ENCODE results near the gene SBF1. TPM values are rescaled to one million over a fixed set of nuclear protein-coding genes. Genes with fewer than 3 reads are reported as not detected.

SBF1 gene, protein sequence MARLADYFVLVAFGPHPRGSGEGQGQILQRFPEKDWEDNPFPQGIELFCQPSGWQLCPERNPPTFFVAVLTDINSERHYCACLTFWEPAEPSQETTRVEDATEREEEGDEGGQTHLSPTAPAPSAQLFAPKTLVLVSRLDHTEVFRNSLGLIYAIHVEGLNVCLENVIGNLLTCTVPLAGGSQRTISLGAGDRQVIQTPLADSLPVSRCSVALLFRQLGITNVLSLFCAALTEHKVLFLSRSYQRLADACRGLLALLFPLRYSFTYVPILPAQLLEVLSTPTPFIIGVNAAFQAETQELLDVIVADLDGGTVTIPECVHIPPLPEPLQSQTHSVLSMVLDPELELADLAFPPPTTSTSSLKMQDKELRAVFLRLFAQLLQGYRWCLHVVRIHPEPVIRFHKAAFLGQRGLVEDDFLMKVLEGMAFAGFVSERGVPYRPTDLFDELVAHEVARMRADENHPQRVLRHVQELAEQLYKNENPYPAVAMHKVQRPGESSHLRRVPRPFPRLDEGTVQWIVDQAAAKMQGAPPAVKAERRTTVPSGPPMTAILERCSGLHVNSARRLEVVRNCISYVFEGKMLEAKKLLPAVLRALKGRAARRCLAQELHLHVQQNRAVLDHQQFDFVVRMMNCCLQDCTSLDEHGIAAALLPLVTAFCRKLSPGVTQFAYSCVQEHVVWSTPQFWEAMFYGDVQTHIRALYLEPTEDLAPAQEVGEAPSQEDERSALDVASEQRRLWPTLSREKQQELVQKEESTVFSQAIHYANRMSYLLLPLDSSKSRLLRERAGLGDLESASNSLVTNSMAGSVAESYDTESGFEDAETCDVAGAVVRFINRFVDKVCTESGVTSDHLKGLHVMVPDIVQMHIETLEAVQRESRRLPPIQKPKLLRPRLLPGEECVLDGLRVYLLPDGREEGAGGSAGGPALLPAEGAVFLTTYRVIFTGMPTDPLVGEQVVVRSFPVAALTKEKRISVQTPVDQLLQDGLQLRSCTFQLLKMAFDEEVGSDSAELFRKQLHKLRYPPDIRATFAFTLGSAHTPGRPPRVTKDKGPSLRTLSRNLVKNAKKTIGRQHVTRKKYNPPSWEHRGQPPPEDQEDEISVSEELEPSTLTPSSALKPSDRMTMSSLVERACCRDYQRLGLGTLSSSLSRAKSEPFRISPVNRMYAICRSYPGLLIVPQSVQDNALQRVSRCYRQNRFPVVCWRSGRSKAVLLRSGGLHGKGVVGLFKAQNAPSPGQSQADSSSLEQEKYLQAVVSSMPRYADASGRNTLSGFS (N-terminal part only)
- 46.0 and 79.3 TPM in 2 replicates for total RNA-seq

DNA sequence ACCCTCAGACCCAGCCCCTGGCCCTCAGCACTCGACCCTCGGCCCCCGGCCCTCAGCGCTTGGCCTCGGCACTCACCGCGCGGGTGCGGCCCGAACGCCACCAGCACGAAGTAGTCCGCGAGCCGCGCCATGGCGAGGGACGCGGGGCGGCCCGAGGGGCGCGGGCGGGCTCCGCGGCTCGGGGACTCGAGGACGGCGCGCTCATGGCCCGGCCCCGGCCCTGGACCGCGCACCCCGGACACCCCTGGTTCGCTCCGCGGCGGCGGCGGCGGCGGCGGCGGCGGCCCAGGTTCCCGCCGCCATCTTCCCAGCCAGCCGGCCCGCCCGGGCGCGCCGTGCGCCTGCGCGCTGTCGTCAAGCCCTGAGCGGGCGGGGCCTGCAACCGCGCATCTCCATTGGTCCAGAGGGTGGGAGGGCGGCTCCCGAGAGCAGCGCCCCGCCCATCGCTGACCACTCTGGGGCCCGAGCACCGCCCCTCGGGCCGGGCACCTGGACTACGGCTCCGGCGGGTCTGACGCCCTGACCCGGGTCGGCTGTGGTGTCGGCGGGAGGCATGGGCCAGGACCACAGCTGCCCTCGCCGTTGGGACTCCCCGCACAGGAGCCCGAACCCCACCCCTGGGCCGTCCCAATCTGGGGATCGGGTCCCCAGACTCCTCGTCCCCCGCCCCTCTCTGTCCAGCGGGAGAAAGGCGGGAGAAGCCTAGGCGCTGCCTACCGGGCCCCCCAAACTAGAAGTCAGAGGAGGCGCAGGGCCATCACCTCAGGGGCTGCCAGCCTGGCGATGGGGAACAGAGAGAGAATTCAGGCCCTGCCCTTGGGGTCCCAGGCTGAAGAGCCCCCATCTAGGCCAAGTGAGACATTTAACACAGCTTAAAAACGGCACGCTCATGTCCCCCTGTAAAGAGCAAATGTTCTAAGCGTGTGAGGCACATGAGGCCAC, at the start of gene SBF1:
Gene SBF1 (minus strand): TSS at position 326 of the 942 bp plus-strand sequence. CDS start 195 bp downstream, at position 131.

DNA sequence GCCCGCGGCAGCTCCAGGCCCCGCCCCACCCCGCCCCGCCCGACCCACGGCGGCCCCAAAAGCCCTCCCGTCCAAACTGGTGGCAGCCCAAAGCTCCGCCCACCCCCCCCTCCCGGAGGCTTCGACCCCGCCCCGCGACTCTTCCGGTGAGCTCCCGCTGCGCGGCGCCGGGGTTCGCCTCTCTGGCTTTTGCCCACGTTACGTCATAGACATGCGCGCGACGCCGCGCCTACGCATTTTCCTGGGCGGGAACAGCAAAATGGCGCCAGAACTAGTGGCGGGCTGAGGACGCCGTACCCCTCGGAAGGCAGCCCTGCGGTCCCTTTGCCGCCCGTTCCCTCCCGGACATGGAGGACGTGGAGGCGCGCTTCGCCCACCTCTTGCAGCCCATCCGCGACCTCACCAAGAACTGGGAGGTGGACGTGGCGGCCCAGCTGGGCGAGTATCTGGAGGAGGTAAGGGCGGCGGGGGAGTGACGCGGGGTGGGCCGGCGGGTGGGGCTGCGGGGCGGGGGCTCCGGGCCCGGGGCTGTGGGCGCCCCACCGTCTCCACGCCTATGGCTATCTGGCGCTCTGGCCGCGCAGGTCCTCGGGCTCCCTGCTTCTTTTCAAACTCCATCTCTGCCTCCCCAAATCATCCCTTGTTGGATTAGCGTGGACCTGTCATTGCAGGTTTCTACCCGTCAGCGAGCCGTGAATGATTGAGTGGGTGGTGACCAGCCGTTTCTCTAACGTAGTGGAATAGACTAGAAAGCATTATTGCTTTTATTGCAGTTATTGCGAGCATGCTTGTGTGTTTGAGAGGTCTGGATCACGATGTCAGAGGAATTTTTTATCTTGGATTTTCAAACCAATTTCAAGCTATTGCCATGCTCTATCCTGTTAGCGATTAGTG, 33.4 kb upstream of the SBF1 start, which contains the start of gene NCAPH2:
Gene NCAPH2 (plus strand): TSS at position 234 of the 894 bp plus-strand sequence. CDS start 114 bp downstream, at position 348.

DNA sequence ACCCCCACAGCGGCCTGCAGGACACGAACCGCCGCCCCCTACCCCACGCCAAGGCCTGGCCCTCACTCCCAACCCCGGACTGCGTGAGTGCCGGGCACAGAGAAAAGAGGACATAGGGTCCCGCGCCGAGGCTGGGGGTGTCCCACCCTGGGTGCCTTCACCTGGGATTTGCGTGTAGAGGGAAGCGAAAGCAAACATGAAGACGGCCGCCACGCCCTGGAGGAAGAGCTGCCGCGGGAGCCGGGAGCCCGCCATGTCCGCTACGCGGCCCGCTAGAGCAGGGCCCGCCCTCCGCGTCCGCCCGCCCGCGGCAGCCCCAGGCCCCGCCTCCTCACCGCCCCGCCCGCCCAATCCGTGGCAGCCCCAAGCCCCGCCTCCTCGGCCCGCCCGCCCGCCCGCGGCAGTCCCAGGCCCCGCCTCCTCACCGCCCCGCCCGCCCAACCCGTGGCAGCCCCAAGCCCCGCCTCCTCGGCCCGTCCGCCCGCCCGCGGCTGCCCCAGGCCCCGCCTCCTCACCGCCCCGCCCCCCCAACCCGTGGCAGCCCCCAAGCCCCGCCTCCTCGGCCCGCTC, 32.7 kb upstream of the SBF1 start, which contains the start of gene LMF2:
Gene LMF2 (minus strand): TSS at position 282 of the 570 bp plus-strand sequence. CDS start 27 bp downstream, at position 255.

DNA sequence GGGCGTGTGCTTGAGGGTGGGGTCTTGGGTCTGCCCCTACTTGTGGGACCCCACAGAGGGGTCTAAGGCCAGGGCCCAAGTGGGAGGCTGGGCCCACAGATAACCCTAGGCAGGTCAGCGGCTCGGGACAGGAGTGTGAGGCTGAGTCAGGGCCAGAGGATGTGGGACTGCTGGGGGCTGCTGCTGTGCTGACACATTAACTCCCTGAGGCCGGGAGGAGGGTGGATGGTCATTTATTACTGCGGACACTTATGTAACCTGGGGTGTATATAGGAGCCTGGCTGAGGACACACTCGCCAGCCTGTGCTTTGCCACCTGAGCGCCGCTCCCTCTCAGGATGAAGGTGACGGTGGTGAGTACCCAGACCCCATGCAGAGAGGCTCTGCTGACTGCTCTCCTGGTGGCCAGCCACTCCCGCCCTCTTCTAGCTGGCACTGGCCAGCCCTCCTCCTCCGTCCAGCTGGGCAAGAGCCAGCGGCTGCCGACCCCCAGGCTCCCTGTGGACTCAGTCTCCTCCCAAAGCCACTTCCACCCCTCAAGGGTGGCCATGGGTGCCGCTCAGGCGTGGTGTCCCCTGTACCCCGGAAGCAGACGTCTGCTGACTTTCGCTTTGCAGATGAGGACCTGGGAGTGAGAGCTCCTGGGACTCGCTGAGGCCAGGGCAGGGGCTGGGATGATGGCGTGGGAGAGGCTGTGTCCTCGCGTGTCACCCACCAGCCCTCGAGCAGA, 11.9 kb upstream of the SBF1 start, which contains the start of gene MIOX:
Gene MIOX (plus strand): TSS at position 299 of the 729 bp plus-strand sequence. CDS start 39 bp downstream, at position 338.

DNA sequence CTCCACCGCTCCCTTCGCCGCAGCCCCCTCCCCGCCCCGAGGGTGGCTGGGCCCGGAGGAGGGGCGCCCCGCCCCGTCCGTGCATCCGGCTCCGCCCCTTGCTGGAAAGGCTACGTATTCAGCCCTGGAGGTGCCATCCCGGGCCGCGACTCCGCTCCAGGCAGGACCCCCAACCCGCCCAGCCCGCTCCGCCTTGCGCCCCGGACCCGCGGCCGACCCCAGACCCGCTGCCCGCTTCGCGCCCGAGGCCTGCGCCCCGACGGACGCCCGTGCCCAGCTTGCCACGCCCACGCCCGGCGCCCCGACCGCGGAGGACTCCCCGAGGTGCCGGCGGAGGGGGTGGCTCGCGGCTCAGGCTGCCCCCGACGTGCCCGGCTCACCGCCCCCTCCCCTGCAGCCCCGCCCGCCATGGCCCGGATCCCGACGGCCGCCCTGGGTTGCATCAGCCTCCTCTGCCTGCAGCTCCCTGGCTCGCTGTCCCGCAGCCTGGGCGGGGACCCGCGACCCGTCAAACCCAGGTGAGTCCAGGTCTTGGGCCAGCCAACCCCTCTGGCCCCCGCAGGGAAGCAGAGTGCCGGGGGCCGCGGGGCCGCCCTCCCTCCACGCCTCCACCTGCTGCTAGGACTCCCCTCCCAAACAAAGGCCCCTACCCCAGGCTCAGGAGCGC, 6.7 kb upstream of the SBF1 start, which contains the start of gene ADM2:
Gene ADM2 (plus strand): TSS at position 104 of the 667 bp plus-strand sequence. CDS start 305 bp downstream, at position 409.

Other genes starting within 250 kb of the SBF1 start
- 24.7 and 29.6 TPM in 2 replicates for gene TUBGCP6, start 230.0 kb downstream of the SBF1 start, total RNA-seq
- 25.7 and 37.8 TPM in 2 replicates for gene HDAC10, start 223.8 kb downstream of the SBF1 start, total RNA-seq
- 26.0 and 26.6 TPM in 2 replicates for gene MAPK12, start 213.4 kb downstream of the SBF1 start, total RNA-seq
- 9.9 and 11.1 TPM in 2 replicates for gene MAPK11, start 204.7 kb downstream of the SBF1 start, total RNA-seq
- 127 and 183 TPM in 2 replicates for gene PLXNB2, start 167.4 kb downstream of the SBF1 start, total RNA-seq
- gene DENND6B, start 148.0 kb downstream of the SBF1 start, total RNA-seq: 1.8 and 2.4 TPM in 2 replicates
- gene PPP6R2, start 131.7 kb downstream of the SBF1 start, total RNA-seq: 44.6 and 45.2 TPM in 2 replicates
- gene ADM2, start 6.5 kb upstream of the SBF1 start, total RNA-seq: 0.16 and 0.86 TPM in 2 replicates
- gene MIOX, start 11.8 kb upstream of the SBF1 start, total RNA-seq: not detected in 2 replicates
- 19.3 and 20.5 TPM in 2 replicates for gene LMF2, start 32.7 kb upstream of the SBF1 start, total RNA-seq
- 17.5 and 21.6 TPM in 2 replicates for gene NCAPH2, start 33.2 kb upstream of the SBF1 start, total RNA-seq
- gene SCO2, start 50.6 kb upstream of the SBF1 start, total RNA-seq: 2.6 and 2.8 TPM in 2 replicates
- 8.8 and 18.3 TPM in 2 replicates for gene TYMP, start 55.0 kb upstream of the SBF1 start, total RNA-seq
- 0.60 TPM in 1 of 2 replicates, not detected in the other for gene KLHDC7B, start 70.9 kb upstream of the SBF1 start, total RNA-seq
- gene SYCE3, start 87.9 kb upstream of the SBF1 start, total RNA-seq: 0.94 TPM in 1 of 2 replicates, not detected in the other
- 0.95 and 4.4 TPM in 2 replicates for gene CPT1B, start 103.4 kb upstream of the SBF1 start, total RNA-seq
- 15.1 and 21.3 TPM in 2 replicates for gene CHKB, start 107.8 kb upstream of the SBF1 start, total RNA-seq
- gene MAPK8IP2, start 125.8 kb upstream of the SBF1 start, total RNA-seq: 0.26 and 0.32 TPM in 2 replicates
- gene ARSA, start 153.1 kb upstream of the SBF1 start, total RNA-seq: 11.3 and 11.5 TPM in 2 replicates
- gene SHANK3, start 197.8 kb upstream of the SBF1 start, total RNA-seq: 0.32 and 0.43 TPM in 2 replicates